NCI-H128 (cell line): Measurements from ENCODE around the gene CD164.

ENCODE experiments used
- DNase-seq: peaks from one replicate; lab custom pipeline; 2025; ENCODE audit not compliant: unreplicated experiment; lab: John Stamatoyannopoulos, UW

The CD164 gene

GRCh38 chr6:109381747-109382575 is at the start of gene CD164:
Gene CD164, minus strand, starts transcription at chr6:109382467. Its CDS starts 89 bp downstream, at chr6:109382378.
- peak; percentile 96 for DNase-seq

- no peak for DNase-seq
These were observed 47.2 kb upstream of the CD164 start for GRCh38 chr6:109429496-109429895.

- no peak for DNase-seq
These were observed 46.7 kb upstream of the CD164 start for GRCh38 chr6:109428889-109429477.

- DNase-seq: no peak
These were observed 42.7 kb upstream of the CD164 start for GRCh38 chr6:109424946-109425345.

- no peak for DNase-seq
These were observed 38.9 kb upstream of the CD164 start for GRCh38 chr6:109421184-109421583.

- no peak for DNase-seq
These were observed 38.5 kb upstream of the CD164 start for GRCh38 chr6:109420751-109421150.

- no peak for DNase-seq
These were observed 35.4 kb upstream of the CD164 start for GRCh38 chr6:109417646-109418045.

GRCh38 chr6:109411034-109411433 is 28.8 kb upstream of the CD164 start:
- no peak for DNase-seq

GRCh38 chr6:109406196-109406595 is 23.9 kb upstream of the CD164 start:
- no peak for DNase-seq

- no peak for DNase-seq
These were observed 14.8 kb upstream of the CD164 start for GRCh38 chr6:109397020-109397419.

- DNase-seq: no peak
These were observed 13.9 kb upstream of the CD164 start for GRCh38 chr6:109396046-109396718.

GRCh38 chr6:109393886-109394281 is 11.6 kb upstream of the CD164 start:
- no peak for DNase-seq

GRCh38 chr6:109393157-109393885 is 11.1 kb upstream of the CD164 start:
- no peak for DNase-seq

- DNase-seq: no peak
These were observed 7.5 kb upstream of the CD164 start for GRCh38 chr6:109389650-109390274.

- no peak for DNase-seq
These were observed 6.0 kb upstream of the CD164 start for GRCh38 chr6:109388265-109388664.

- no peak for DNase-seq
These were observed 1.2 kb upstream of the CD164 start for GRCh38 chr6:109383438-109383940.

GRCh38 chr6:109382576-109383437 is 540 bp upstream of the CD164 start:
- peak; percentile 96 for DNase-seq

- peak; percentile 39 for DNase-seq
These were observed 1.1 kb downstream of the CD164 start for GRCh38 chr6:109381061-109381746.

- no peak for DNase-seq
These were observed 2.6 kb downstream of the CD164 start for GRCh38 chr6:109379711-109380110.
